GM23338 (cell line): ENCODE results near the gene HGFAC. TPM values are rescaled to one million over a fixed set of nuclear protein-coding genes. Genes with fewer than 3 reads are reported as not detected.

Experiments
- ATAC-seq: fragments of 200-7000 bp; cut with Tn5 transposase; 3 replicates; pipeline ENCODE4 v1.9.1; 2020
- DNase-seq: peaks from one replicate; pipeline ENCODE4 v3.0.0-alpha.2; 2015; ENCODE audit warnings: low spot score
- H2AFZ ChIP-seq: fragments of 200-600 bp; sonication (generic); 2 replicates; pipeline ENCODE4 v1.8.0; 2016; ENCODE audit warnings: antibody characterized with exemption, mild to moderate bottlenecking, moderate library complexity
- H3F3A ChIP-seq: fragments of 200-600 bp; sonication (generic); replicated peaks from 2 replicates; pipeline ENCODE4 v1.8.0; 2017; ENCODE audit warnings: antibody characterized with exemption, mixed run types, low read depth
- H3K27ac ChIP-seq: fragments of 200-600 bp; sonication (generic); 2 replicates; pipeline ENCODE4 v1.6.1; 2016; ENCODE audit warnings: low read depth
- H3K27me3 ChIP-seq: fragments of 200-600 bp; sonication (generic); 2 replicates; pipeline ENCODE4 v1.8.0; 2016; ENCODE audit warnings: mild to moderate bottlenecking, mixed run types, moderate library complexity; ENCODE audit not compliant: insufficient read depth
- H3K36me3 ChIP-seq: fragments of 200-600 bp; sonication (generic); 2 replicates; pipeline ENCODE4 v1.8.0; 2016; ENCODE audit warnings: mild to moderate bottlenecking; ENCODE audit not compliant: insufficient read depth
- H3K4me1 ChIP-seq: fragments of 200-600 bp; sonication (generic); 2 replicates; pipeline ENCODE4 v1.8.0; 2016; ENCODE audit warnings: mild to moderate bottlenecking, moderate library complexity; ENCODE audit not compliant: insufficient read depth
- H3K4me2 ChIP-seq: fragments of 200-600 bp; sonication (generic); 2 replicates; pipeline ENCODE4 v1.7.1; 2017; ENCODE audit warnings: mixed run types
- H3K4me3 ChIP-seq: fragments of 200-600 bp; sonication (generic); 2 replicates; pipeline ENCODE4 v1.6.1; 2016; ENCODE audit warnings: mixed run types
- H3K79me2 ChIP-seq: fragments of 200-600 bp; sonication (generic); replicated peaks from 2 replicates; pipeline ENCODE4 v1.8.0; 2017; ENCODE audit warnings: mild to moderate bottlenecking; ENCODE audit not compliant: insufficient read depth
- H3K9me2 ChIP-seq: fragments of 200-600 bp; sonication (generic); 2 replicates; pipeline ENCODE4 v1.8.0; 2017; ENCODE audit not compliant: insufficient read depth
- H4K20me1 ChIP-seq: fragments of 200-600 bp; sonication (generic); replicated peaks from 2 replicates; pipeline ENCODE4 v1.8.0; 2017; ENCODE audit warnings: mild to moderate bottlenecking; ENCODE audit not compliant: insufficient read depth
- H3K27ac Mint-ChIP-seq: 2 replicates; pipeline ENCODE4 v1.8.0; 2020; ENCODE audit warnings: inconsistent platforms, mild to moderate bottlenecking, moderate library complexity, mixed read lengths
- H3K27me3 Mint-ChIP-seq: 3 replicates; pipeline ENCODE4 v1.8.0; 2022; ENCODE audit warnings: low read depth, mild to moderate bottlenecking, moderate library complexity, mixed read lengths, inconsistent platforms; ENCODE audit not compliant: insufficient read depth, poor library complexity
- H3K36me3 Mint-ChIP-seq: 3 replicates; pipeline ENCODE4 v1.8.0; 2021; ENCODE audit warnings: low read depth, mild to moderate bottlenecking, inconsistent platforms, moderate library complexity, mixed read lengths
- H3K4me1 Mint-ChIP-seq: 3 replicates; pipeline ENCODE4 v1.8.0; 2020; ENCODE audit warnings: mild to moderate bottlenecking, inconsistent platforms, mixed read lengths
- H3K4me3 Mint-ChIP-seq: 3 replicates; pipeline ENCODE4 v1.8.0; 2021; ENCODE audit warnings: moderate library complexity, mild to moderate bottlenecking, inconsistent platforms, mixed read lengths
- H3K9me3 Mint-ChIP-seq: 3 replicates; pipeline ENCODE4 v1.8.0; 2020; ENCODE audit warnings: moderate library complexity, mild to moderate bottlenecking, inconsistent platforms, mixed read lengths
- CREB1 ChIP-seq: fragments of 250-450 bp; sonication (Bioruptor Pico); IDR thresholded peaks from 2 replicates; pipeline ENCODE4 v1.5.0; 2020; ENCODE audit warnings: low read depth, mild to moderate bottlenecking, moderate library complexity
- CTCF ChIP-seq, 2 experiments: fragments of 200-600 bp in 1 of 2; sonication (generic) in 1 of 2; conservative IDR thresholded peaks; 2 replicates each; pipeline versions ENCODE4 v1.5.1 to v1.6.1; 2016 to 2017; ENCODE audit warnings: antibody characterized with exemption in 2 of 2, low read depth in 2 of 2, mild to moderate bottlenecking in 2 of 2, moderate library complexity in 1 of 2
- ETS1 ChIP-seq: IDR thresholded peaks from 2 replicates; pipeline ENCODE4 v1.6.1; 2016; ENCODE audit warnings: antibody characterized with exemption
- EZH2 ChIP-seq: fragments of 200-600 bp; sonication (generic); IDR thresholded peaks from one replicate; pipeline ENCODE4 v1.8.0; 2017; ENCODE audit warnings: antibody characterized with exemption, mild to moderate bottlenecking, low read depth; ENCODE audit not compliant: unreplicated experiment
- EZH2phosphoT487 ChIP-seq: fragments of 200-600 bp; sonication (generic); IDR thresholded peaks from one replicate; pipeline ENCODE4 v1.8.1; 2018; ENCODE audit warnings: antibody characterized with exemption; ENCODE audit not compliant: unreplicated experiment
- JUNB ChIP-seq: IDR thresholded peaks from one replicate; pipeline ENCODE4 v1.6.1; 2016; ENCODE audit warnings: antibody characterized with exemption; ENCODE audit not compliant: unreplicated experiment
- NANOG ChIP-seq: IDR thresholded peaks from 2 replicates; pipeline ENCODE4 v1.6.1; 2016; ENCODE audit warnings: antibody characterized with exemption, borderline replicate concordance
- POLR2AphosphoS5 ChIP-seq: IDR thresholded peaks from 2 replicates; pipeline ENCODE4 v1.6.1; 2016; ENCODE audit warnings: antibody characterized with exemption, low read depth
- REST ChIP-seq: IDR thresholded peaks from one replicate; pipeline ENCODE4 v1.6.1; 2018; ENCODE audit warnings: antibody characterized with exemption; ENCODE audit not compliant: unreplicated experiment
- STAT1 ChIP-seq: IDR thresholded peaks from one replicate; pipeline ENCODE4 v1.6.1; 2016; ENCODE audit warnings: antibody characterized with exemption; ENCODE audit not compliant: unreplicated experiment
- ZNF114 ChIP-seq: fragments of 250-450 bp; sonication (Bioruptor Pico); IDR thresholded peaks from 2 replicates; pipeline ENCODE4 v1.5.0; 2020; ENCODE audit warnings: mild to moderate bottlenecking, moderate library complexity
- ZNF331 ChIP-seq: fragments of 250-450 bp; sonication (Bioruptor Pico); IDR thresholded peaks from 2 replicates; pipeline ENCODE4 v1.5.0; 2020; ENCODE audit warnings: low read depth, mild to moderate bottlenecking, moderate library complexity
- ZNF462 ChIP-seq: fragments of 250-450 bp; sonication (Bioruptor Pico); IDR thresholded peaks from 2 replicates; pipeline ENCODE4 v1.5.0; 2020; ENCODE audit warnings: mild to moderate bottlenecking, moderate library complexity
- polyA plus RNA-seq: library from polyadenylated mRNA; unstranded; fragments of >200 nt; fragmentation: Nextera tagmentation; extraction: Ambion mirVana; gene quantifications from 2 replicates; pipeline ENCODE4 v1.2.1, GENCODE V29; 2016
- total RNA-seq: library from RNA; depleted of rRNA; stranded (reverse); fragments of >200 nt; shearing (Covaris generic); gene quantifications from 2 replicates; pipeline ENCODE4 v1.2.3, GENCODE V29; 2014

HGFAC gene
- total and polyA plus RNA-seq, 2 experiments from 2014 or later: 0.94 TPM; not detected in 1

GRCh38 chr4:3447431-3448395 is 5.9 kb downstream of the HGFAC start:
- no peaks in the 10 kb centered on the region for H3K36me3 ChIP-seq
- ATAC-seq (no peak), DNase-seq (no peak)
- no peak overlapping the region for H3K27ac ChIP-seq
- H2AFZ ChIP-seq: no peak overlapping the region
- Mint-ChIP-seq H3K36me3 (no peaks in the 10 kb centered on the region), H3K27ac (no peak overlapping the region), H3K27me3 (peaks cover 8% of the 10 kb centered on the region), H3K4me1 (no peaks in the 10 kb centered on the region), H3K4me3 (no peak overlapping the region), H3K9me3 (no peaks in the 10 kb centered on the region)
- TF ChIP-seq NANOG (no peak), EZH2 (no peak), ZNF462 (CRISPR knock-in tag) (no peak), REST (no peak), ETS1 (no peak), STAT1 (no peak), ZNF114 (CRISPR knock-in tag) (no peak), CTCF (conservative IDR thresholded peaks at IDR 0.05; ENCODE audit: low read depth in 2 of 2) (no peak), CREB1 (CRISPR knock-in tag) (no peak), JUNB (no peak), POLR2AphosphoS5 (no peak), EZH2phosphoT487 (no peak), ZNF331 (no peak)
- H3K9me2 ChIP-seq: no peaks in the 10 kb centered on the region
- H4K20me1 ChIP-seq: no peaks in the 10 kb centered on the region
- H3K4me1 ChIP-seq: no peaks in the 10 kb centered on the region
- no peak overlapping the region for H3K4me2 ChIP-seq
- H3F3A ChIP-seq: no peaks in the 10 kb centered on the region
- H3K27me3 ChIP-seq: 0 out of 2 replicates have a peak, but pooled peaks cover 9% of the 10 kb centered on the region
- no peaks in the 10 kb centered on the region for H3K79me2 ChIP-seq
- no peak overlapping the region for H3K4me3 ChIP-seq
